Left lobe of liver (tissue), 2 donors: ENCODE data around the gene FASTKD1. TPM values are rescaled to one million over a fixed set of nuclear protein-coding genes. Genes with fewer than 3 reads are reported as not detected.

Experiments used
- ATAC-seq: fragments of 200-7000 bp; cut with Tn5 transposase; one replicate; pipeline ENCODE4 v1.9.1; 2020; ENCODE audit warnings: mild to moderate bottlenecking, moderate library complexity
- DNase-seq: peaks from one replicate; pipeline ENCODE4 v3.0.0-alpha.2; 2020; ENCODE audit warnings: low spot score
- total RNA-seq: library from RNA; stranded (reverse); gene quantifications from one replicate; pipeline ENCODE4 v1.2.1, GENCODE V29; 2021
- donor health status: DM: no; HTN: no; CAD: no; lungs with moderate emphysema.
- donor health status: DM: no; HTN: yes; CAD: no.

FASTKD1 gene
- total RNA-seq, 1 donor from 2014 or later = 10.6 TPM

DNA sequence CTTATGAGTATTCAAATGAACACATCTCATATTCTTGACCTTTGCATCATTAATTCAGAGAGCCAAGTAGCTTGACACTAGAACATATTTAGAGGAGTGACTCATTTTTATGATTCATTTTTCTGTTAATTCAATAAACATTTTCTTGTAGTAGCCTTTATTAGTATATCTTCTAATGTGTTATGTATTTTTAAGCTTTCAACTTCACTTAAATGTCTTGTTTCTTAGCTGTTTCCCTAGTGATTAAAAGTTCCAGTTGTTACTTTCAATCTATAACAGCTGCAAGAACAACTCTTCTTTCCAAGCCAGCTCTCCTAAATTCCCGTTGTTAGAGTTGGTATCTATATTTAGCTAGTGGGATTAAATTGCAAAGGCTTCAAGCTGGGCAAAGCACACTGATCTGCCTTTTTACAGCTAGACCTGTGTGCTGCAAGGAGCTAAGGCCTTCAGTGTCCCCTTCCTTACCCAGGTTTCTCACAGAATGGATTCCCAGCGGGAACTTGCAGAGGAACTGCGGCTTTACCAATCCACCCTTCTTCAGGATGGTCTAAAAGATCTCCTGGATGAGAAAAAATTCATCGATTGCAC is 64.3 kb downstream of the FASTKD1 start, which contains the start of gene KLHL41:
Gene KLHL41, plus strand, starts transcription at position 405 of the 588 bp plus-strand sequence. Its CDS starts 77 bp downstream, at position 482.
- ATAC-seq (no peak), DNase-seq (no peak)

DNA sequence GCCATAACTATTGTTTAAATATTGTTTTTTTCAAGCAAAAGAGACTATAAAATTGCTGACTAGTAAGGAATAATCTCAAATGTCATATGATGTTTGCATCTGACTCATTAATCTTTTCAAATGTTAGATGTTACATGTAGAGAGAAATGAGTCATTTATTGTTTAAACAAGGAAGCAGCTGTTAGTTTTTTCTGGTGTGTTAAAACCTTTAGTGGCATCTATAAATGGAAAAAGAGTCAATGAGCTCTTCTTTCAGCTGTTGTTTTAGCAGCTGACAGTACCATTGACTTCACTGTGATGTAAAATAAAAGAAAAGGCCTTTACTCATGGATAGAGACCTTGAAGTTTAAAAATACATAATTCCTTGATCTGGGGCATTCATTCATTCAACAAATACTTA is 66.0 kb downstream of the FASTKD1 start:
- DNase-seq = no peak
- ATAC-seq = no peak

DNA sequence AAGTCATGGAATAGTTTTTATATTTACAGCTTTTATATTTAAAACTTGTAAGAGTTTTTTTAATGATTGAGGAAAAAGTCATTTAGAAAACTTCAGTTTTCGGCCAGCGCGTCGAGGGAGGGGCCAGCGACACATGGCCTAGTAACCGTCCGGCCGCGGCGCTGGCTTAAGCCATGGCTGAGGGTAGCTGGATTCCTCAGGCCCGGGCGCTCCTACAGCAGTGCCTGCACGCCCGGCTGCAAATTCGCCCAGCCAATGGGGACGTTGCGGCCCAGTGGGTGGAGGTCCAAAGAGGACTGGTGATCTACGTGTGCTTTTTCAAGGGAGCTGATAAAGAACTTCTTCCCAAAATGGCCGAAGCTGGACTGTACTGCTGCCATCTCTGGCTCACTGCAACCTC is 69.0 kb downstream of the FASTKD1 start:
- no peak for ATAC-seq
- DNase-seq = no peak

DNA sequence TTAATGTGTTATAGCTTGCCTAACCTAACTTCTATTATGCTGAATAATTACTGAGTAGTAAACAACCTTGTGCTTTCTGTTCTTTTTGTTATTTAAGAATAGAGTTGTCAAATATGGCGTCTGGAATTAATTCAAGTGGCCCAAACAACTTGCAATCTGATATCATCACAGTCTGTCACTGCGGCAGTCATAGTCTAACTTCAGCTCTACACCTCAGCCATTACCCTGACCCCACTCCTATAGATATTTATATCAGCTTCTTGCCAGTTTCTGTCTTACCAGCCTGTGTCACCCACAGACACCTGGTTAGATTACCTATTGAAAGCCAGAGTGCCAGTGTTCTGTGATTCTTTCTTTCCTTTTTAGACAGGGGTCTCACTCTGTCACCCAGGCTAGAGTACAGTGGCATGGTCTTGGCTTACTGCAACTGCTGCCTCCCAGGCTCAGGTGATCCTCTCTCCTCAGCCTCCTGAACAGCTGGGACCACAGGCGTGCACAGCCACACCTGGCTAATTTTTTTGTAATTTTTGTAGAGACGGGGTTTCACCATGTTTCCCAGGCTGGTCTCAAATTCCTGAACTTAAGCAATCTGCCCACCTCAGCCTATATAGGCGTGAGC is 78.2 kb downstream of the FASTKD1 start:
- ATAC-seq = no peak

DNA sequence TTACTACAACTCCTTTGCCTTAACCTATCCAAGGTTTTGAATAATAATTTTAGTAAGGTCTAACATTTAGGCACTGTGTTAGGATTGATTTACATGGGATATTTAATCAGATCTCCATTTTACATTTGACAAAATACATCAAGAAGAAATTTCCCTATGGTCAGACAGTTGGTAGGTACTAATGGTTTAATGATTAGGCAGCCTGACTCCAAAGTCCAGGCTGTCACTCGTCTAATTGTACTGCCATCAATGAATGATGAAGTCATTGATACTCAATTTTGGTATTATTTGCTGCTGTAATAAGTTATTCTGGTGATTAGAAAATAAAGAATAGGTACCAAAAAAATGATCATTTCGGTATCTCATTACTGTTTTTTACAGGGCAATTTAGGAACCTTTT is 80.3 kb downstream of the FASTKD1 start:
- no peak for DNase-seq
- ATAC-seq = peak; percentile 78

More for the DNA sequence above, 78.2 kb downstream of the FASTKD1 start:
- no peak for DNase-seq

DNA sequence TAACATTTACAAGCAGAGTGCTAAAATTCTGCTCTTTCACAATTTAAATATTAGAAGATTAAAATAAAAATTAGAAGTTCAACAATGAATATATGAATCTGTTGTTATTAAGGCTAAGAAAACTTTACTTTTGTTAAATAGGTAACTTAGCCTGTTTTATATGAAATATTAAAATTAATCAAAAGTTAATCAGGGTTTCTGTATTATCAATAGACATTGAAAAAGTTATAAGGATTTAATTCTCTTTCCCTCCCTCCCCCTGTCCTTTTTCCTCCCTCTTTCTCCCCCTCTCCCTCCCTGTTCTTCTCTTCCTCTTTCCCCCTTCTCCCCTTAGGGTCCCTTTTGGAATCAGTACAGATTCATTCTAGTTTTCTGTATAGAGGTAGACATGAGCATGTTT is 82.3 kb downstream of the FASTKD1 start:
- no peak for DNase-seq

DNA sequence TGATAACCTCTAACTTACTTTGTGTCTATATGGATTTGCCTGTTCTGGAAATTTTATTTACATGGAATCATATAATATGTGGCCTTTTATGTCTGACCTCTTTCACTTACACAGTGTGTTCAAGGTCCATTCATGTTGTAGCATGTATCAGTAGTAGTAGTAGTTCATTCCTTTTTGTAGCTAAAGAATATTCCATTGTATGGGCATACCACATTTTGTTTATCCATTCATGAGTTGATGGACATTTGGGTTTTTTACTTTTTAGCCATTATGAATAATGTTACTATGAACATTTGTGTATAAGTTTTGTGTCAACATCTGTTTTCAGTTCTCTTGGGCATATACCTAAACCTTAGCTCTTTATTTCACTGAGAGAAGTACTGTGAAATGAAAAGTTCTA is 82.8 kb downstream of the FASTKD1 start:
- DNase-seq (no peak), ATAC-seq (no peak)

More for the DNA sequence above, 82.3 kb downstream of the FASTKD1 start:
- no peak for ATAC-seq

DNA sequence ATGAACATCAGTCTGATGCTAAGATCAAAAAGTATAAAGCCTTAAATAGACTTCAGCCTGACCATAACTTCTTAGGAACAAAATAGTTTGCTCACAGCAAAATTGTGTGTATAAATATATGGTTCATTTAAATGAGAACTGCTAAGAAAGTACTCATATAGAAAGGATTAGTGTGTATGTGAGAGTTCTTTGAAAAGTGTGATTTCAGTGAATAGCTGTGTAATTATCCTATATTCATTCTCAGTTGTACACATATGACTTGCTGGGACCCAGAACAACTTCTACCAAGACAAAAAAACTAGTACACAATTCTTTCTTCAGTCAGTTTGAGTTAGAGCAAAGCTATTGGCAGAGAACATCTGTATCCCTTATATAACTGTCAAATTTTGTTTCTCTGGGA is 87.2 kb downstream of the FASTKD1 start:
- no peak for DNase-seq
- ATAC-seq = no peak

DNA sequence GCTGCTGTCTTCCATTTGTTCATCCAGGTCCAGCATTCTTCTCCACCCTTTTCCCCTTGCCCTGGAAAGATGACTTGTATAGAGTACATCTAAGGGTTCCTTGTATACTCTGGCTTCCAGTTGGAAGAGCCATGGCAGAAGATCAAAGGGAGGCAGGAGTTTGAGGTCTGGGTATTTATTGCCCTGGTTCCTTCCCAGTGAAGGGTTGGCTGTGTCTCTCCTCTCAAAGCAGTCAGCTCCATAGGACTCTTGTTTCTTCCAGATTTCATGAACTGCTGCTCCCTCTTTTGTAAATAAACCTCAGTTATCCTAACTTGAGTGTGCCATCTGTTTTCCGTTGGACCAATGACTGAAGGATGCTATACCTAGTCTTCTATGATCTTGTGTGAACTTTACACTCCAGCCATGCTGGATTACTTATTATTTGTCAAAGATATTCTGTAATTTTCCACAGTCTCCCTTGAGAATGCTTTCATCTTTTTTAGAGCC is 88.0 kb downstream of the FASTKD1 start:
- ATAC-seq (no peak), DNase-seq (no peak)

DNA sequence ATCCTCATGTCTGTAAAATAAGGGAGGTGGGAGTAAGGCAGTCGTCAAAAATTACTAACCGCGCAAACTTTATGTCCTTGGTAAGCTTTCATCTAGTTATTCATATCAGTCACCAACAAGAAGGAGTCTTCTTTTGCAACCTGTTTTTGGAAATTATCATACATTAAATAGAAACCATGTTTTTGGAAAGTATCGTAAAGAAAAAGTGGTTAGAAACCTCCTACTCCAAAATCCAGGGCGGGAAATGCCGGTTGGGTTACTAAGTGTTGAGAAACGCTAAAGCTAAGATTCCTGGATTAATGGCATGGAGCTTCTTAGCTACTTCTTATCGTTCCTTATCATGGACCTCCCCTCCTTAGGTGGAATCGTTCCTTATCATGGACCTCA is 93.6 kb downstream of the FASTKD1 start:
- DNase-seq (no peak), ATAC-seq (no peak)

Other genes with a start within 250 kb of the FASTKD1 start
- gene LRP2, start 211.3 kb downstream of the FASTKD1 start, total RNA-seq = 0.91 TPM
- gene BBS5, start 94.4 kb downstream of the FASTKD1 start, total RNA-seq = 1.8 TPM
- 0.18 TPM for gene KLHL41, start 64.2 kb downstream of the FASTKD1 start, total RNA-seq
- 23.0 TPM for gene PPIG, start 10.5 kb upstream of the FASTKD1 start, total RNA-seq
- gene CFAP210, start 120.5 kb upstream of the FASTKD1 start, total RNA-seq = not detected
- 2.1 TPM for gene PHOSPHO2, start 120.6 kb upstream of the FASTKD1 start, total RNA-seq
- 6.5 TPM for gene KLHL23, start 160.0 kb upstream of the FASTKD1 start, total RNA-seq
- gene SSB, start 225.0 kb upstream of the FASTKD1 start, total RNA-seq = 21.4 TPM